Measurements from ENCODE around the gene ZNF727. TPM values are rescaled to one million over a fixed set of nuclear protein-coding genes. Genes with fewer than 3 reads are reported as not detected.
"Not testable (repeated sequence)": the region's sequence is repeated elsewhere in the genome, so short reads cannot be mapped to it uniquely, and the experiment has no call there.

Gene ZNF727
- total RNA-seq, 1 experiment from 2014 or later: not detected

GRCh38 chr7:64077837-64078698, 32.8 kb downstream of the ZNF727 start:
- H3K9ac ChIP-seq (ENCODE audit: low read length); H3K4me1 ChIP-seq (ENCODE audit: control insufficient read depth in 1 of 2, insufficient read depth in 2 of 2, low read length in 2 of 2); H3K79me2 ChIP-seq (ENCODE audit: insufficient read depth, low read length); H3K27ac ChIP-seq (ENCODE audit: low read depth, low read length); ATAC-seq; H3K4me2 ChIP-seq (ENCODE audit: low read length); H3K36me3 ChIP-seq (ENCODE audit: control insufficient read depth in 1 of 2, insufficient read depth in 2 of 2, low read length in 2 of 2); BruUV-seq (replicated peaks); H2AFZ ChIP-seq (ENCODE audit: low read depth, low read length, poor library complexity, severe bottlenecking); H3K4me3 ChIP-seq (replicated peaks in 1 of 2; ENCODE audit: low read depth in 1 of 2, low read length in 2 of 2); H4K20me1 ChIP-seq (ENCODE audit: insufficient read depth); POLR2A ChIA-PET; H3K9me2 ChIP-seq (ENCODE audit: insufficient read depth); DNase-seq (ENCODE audit: low read depth, low spot score); H3K27me3 ChIP-seq (ENCODE audit: insufficient read depth, low read length); RAD21 ChIA-PET (ENCODE audit: low non-redundant PET in 1 of 2, low total read pairs in 2 of 2, uncharacterized antibody in 2 of 2, unreplicated experiment in 2 of 2); CTCF ChIA-PET: not testable (repeated sequence)
- intact Hi-C loops (cut with micrococcal nuclease): loop anchor here (10.0 kb wide), 1 partner anchor 203 kb away; no protein-coding TSS in a partner anchor
- H3K9me3 ChIP-seq (ENCODE audit: control insufficient read depth in 1 of 2, insufficient read depth in 1 of 2, low read depth in 1 of 2, low read length in 2 of 2): peaks cover 35 to 50% of the 10 kb centered on the region in 2 experiments
- peak; percentile 69 for TF ChIP-seq ZNF274 (IDR thresholded peaks at IDR 0.05; ENCODE audit: low read depth, low read length)

GRCh38 chr7:64078699-64078994, 33.4 kb downstream of the ZNF727 start:
- no peaks in the 10 kb centered on the region for H3K79me2 ChIP-seq (ENCODE audit: insufficient read depth, low read length)
- no peaks in the 10 kb centered on the region for H3K27me3 ChIP-seq (ENCODE audit: insufficient read depth, low read length)
- H3K4me2 ChIP-seq (ENCODE audit: low read length): no peak overlapping the region
- POLR2A ChIA-PET: no interaction called here
- ATAC-seq: no peak
- H3K4me3 ChIP-seq (replicated peaks in 1 of 2; ENCODE audit: low read depth in 1 of 2, low read length in 2 of 2): no peak overlapping the region
- H3K4me1 ChIP-seq (ENCODE audit: control insufficient read depth in 1 of 2, insufficient read depth in 2 of 2, low read length in 2 of 2): no peaks in the 10 kb centered on the region
- no peak overlapping the region for H3K27ac ChIP-seq (ENCODE audit: low read depth, low read length)
- DNase-seq (ENCODE audit: low read depth, low spot score): no peak
- CTCF ChIA-PET: no interaction called here
- no peak overlapping the region for H2AFZ ChIP-seq (ENCODE audit: low read depth, low read length, poor library complexity, severe bottlenecking)
- H3K9me2 ChIP-seq (ENCODE audit: insufficient read depth): no peaks in the 10 kb centered on the region
- RAD21 ChIA-PET (ENCODE audit: low non-redundant PET in 1 of 2, low total read pairs in 2 of 2, uncharacterized antibody in 2 of 2, unreplicated experiment in 2 of 2): no interaction called here
- intact Hi-C loops (cut with micrococcal nuclease): loop anchor here (10.0 kb wide), 1 partner anchor 204 kb away; no protein-coding TSS in a partner anchor
- H3K9ac ChIP-seq (ENCODE audit: low read length): no peak overlapping the region
- H3K36me3 ChIP-seq (ENCODE audit: control insufficient read depth in 1 of 2, insufficient read depth in 2 of 2, low read length in 2 of 2): no peaks in the 10 kb centered on the region
- no TSS peak for BruUV-seq (replicated peaks)
- peaks cover 32 to 49% of the 10 kb centered on the region in 2 experiments for H3K9me3 ChIP-seq (ENCODE audit: control insufficient read depth in 1 of 2, insufficient read depth in 1 of 2, low read depth in 1 of 2, low read length in 2 of 2)
- peak; percentile 35 for TF ChIP-seq ZNF274 (IDR thresholded peaks at IDR 0.05; ENCODE audit: low read depth, low read length)
- TF ChIP-seq CEBPB (IDR thresholded peaks at IDR 0.05; ENCODE audit: low read depth): no peak
- TF ChIP-seq EZH2 (IDR thresholded peaks at IDR 0.05): no peak
- no peaks in the 10 kb centered on the region for H4K20me1 ChIP-seq (ENCODE audit: insufficient read depth)
